ENCODE measurements around the gene ADAM12.

ADAM12 gene

GRCh38 chr10:126341491-126341890 is 46.8 kb downstream of the ADAM12 start:
- H3K36me3 ChIP-seq (ENCODE audit: control insufficient read depth in 2 of 2, insufficient read depth in 1 of 2, low read length in 2 of 2), result no peaks in the 10 kb centered on the region
- no peak overlapping the region for H3K4me3 ChIP-seq (ENCODE audit: low read depth, low read length)
- H3K4me1 ChIP-seq (ENCODE audit: control insufficient read depth, insufficient read depth, low read length), result no peaks in the 10 kb centered on the region
- ChIA-PET POLR2A (no interaction called here), CTCF (interaction anchor here (0.7 kb wide), 1 partner anchor 1031 kb away, joined by 3 read pairs; no protein-coding TSS in a partner anchor)
- H3K9me3 ChIP-seq (ENCODE audit: control insufficient read depth, insufficient read depth, low read depth, low read length), result no peaks in the 10 kb centered on the region
- H3K27ac ChIP-seq (ENCODE audit: extremely low read depth, low read depth, low read length), result no peak overlapping the region
- no peak for TF ChIP-seq ZNF23 (tag by site-specific recombination; IDR thresholded peaks at IDR 0.05; ENCODE audit: borderline replicate concordance)
- TF ChIP-seq REPIN1 (tag by site-specific recombination; IDR thresholded peaks at IDR 0.05; ENCODE audit: low read depth), result no peak
- TF ChIP-seq ZNF398 (tag by site-specific recombination; IDR thresholded peaks at IDR 0.05), result no peak
- no peak for TF ChIP-seq ZNF174 (tag by site-specific recombination; IDR thresholded peaks at IDR 0.05)
- TF ChIP-seq ZNF791 (tag by site-specific recombination; IDR thresholded peaks at IDR 0.05), result no peak
- TF ChIP-seq PBX3 (CRISPR knock-in tag; IDR thresholded peaks at IDR 0.05), result no peak
- no peak for TF ChIP-seq ZNF37A (tag by site-specific recombination; IDR thresholded peaks at IDR 0.05)
- no peak for TF ChIP-seq ZNF19 (tag by site-specific recombination; IDR thresholded peaks at IDR 0.05; ENCODE audit: low read depth)
- no peak for TF ChIP-seq ZBTB7A (tag by site-specific recombination; IDR thresholded peaks at IDR 0.05; ENCODE audit: low read depth)

GRCh38 chr10:126337251-126337810 is 50.9 kb downstream of the ADAM12 start:
- Histone ChIP-seq H3K4me1 (ENCODE audit: control insufficient read depth, insufficient read depth, low read length) (peaks cover 2% of the 10 kb centered on the region; the same call in 1 of the 2 replicates), H3K36me3 (ENCODE audit: control insufficient read depth in 2 of 2, insufficient read depth in 1 of 2, low read length in 2 of 2) (no peaks in the 10 kb centered on the region), H3K4me3 (ENCODE audit: low read depth, low read length) (no peak overlapping the region), H3K27ac (ENCODE audit: extremely low read depth, low read depth, low read length) (no peak overlapping the region), H3K9me3 (ENCODE audit: control insufficient read depth, insufficient read depth, low read depth, low read length) (no peaks in the 10 kb centered on the region)
- TF ChIP-seq ZSCAN23 (tag by site-specific recombination; IDR thresholded peaks at IDR 0.05), result no peak
- no peak for TF ChIP-seq IKZF3 (tag by site-specific recombination; IDR thresholded peaks at IDR 0.05)
- no peak for TF ChIP-seq SP2 (tag by site-specific recombination; IDR thresholded peaks at IDR 0.05)
- no peak for TF ChIP-seq GLIS1 (tag by site-specific recombination; IDR thresholded peaks at IDR 0.05)
- TF ChIP-seq OSR2 (tag by site-specific recombination; IDR thresholded peaks at IDR 0.05), result no peak
- no peak for TF ChIP-seq ZNF354C (tag by site-specific recombination; IDR thresholded peaks at IDR 0.05; ENCODE audit: borderline replicate concordance, low read depth)
- no peak for TF ChIP-seq ZNF26 (tag by site-specific recombination; IDR thresholded peaks at IDR 0.05)
- no peak for TF ChIP-seq TCF7L2 (IDR thresholded peaks at IDR 0.05; ENCODE audit: borderline replicate concordance, low read depth, low read length)
- TF ChIP-seq ZBTB17 (tag by site-specific recombination; IDR thresholded peaks at IDR 0.05), result no peak
- no peak for TF ChIP-seq ZNF704 (tag by site-specific recombination; IDR thresholded peaks at IDR 0.05)
- TF ChIP-seq ZNF510 (tag by site-specific recombination; IDR thresholded peaks at IDR 0.05; ENCODE audit: insufficient replicate concordance), result no peak
- no peak for TF ChIP-seq ZNF266 (tag by site-specific recombination; IDR thresholded peaks at IDR 0.05; ENCODE audit: low read depth)
- no peak for TF ChIP-seq BCL11B (tag by site-specific recombination; IDR thresholded peaks at IDR 0.05; ENCODE audit: low read depth)
- TF ChIP-seq TRIM28 (IDR thresholded peaks at IDR 0.05; ENCODE audit: borderline replicate concordance, low read length), result no peak
- ChIA-PET CTCF (no interaction called here), POLR2A (no interaction called here)
